ENCODE measurements around the gene CD2BP2. TPM values are rescaled to one million over a fixed set of nuclear protein-coding genes. Genes with fewer than 3 reads are reported as not detected.

CD2BP2 gene
- total and polyA plus RNA-seq, 2 of the 13 experiments (the other 11 are each of a cell fraction or from before 2014, with no cell fraction given), result 24.9 to 54.6 TPM

DNA sequence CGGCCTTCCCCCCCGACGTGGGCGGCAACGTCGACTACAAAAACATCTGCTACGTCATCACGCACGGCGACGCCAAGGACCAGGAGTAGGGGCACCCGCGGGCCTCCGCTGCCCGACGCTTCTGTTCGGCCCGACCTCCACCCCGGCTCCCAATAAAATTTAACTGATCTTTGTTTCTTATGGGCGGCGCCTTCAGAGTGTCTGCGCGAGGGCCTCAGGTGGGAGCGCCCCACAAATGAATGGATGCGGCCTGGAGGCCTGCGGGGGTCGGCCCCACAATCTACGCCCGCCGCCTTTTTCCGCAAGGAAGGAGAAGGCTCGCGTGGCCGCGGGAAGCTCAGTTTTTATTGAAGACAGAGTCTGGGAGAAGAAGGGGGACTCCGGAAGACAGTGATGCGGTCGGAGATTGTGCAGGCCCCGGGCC lies 22.7 kb upstream of the CD2BP2 start (continued):
- TF ChIP-seq, protein P1, sequence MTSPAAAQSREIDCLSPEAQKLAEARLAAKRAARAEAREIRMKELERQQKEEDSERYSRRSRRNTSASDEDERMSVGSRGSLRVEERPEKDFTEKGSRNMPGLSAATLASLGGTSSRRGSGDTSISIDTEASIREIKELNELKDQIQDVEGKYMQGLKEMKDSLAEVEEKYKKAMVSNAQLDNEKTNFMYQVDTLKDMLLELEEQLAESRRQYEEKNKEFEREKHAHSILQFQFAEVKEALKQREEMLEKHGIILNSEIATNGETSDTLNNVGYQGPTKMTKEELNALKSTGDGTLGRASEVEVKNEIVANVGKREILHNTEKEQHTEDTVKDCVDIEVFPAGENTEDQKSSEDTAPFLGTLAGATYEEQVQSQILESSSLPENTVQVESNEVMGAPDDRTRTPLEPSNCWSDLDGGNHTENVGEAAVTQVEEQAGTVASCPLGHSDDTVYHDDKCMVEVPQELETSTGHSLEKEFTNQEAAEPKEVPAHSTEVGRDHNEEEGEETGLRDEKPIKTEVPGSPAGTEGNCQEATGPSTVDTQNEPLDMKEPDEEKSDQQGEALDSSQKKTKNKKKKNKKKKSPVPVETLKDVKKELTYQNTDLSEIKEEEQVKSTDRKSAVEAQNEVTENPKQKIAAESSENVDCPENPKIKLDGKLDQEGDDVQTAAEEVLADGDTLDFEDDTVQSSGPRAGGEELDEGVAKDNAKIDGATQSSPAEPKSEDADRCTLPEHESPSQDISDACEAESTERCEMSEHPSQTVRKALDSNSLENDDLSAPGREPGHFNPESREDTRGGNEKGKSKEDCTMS (CRISPR knock-in tag; conservative IDR thresholded peaks at IDR 0.05), result no peak
- TF ChIP-seq, protein P2, sequence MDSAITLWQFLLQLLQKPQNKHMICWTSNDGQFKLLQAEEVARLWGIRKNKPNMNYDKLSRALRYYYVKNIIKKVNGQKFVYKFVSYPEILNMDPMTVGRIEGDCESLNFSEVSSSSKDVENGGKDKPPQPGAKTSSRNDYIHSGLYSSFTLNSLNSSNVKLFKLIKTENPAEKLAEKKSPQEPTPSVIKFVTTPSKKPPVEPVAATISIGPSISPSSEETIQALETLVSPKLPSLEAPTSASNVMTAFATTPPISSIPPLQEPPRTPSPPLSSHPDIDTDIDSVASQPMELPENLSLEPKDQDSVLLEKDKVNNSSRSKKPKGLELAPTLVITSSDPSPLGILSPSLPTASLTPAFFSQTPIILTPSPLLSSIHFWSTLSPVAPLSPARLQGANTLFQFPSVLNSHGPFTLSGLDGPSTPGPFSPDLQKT (CRISPR knock-in tag; IDR thresholded peaks at IDR 0.05; ENCODE audit: borderline replicate concordance), result no peak
- TF ChIP-seq GATAD2A (CRISPR knock-in tag; IDR thresholded peaks at IDR 0.05) (0 out of 2 replicates have a peak, but pooled peaks have one; percentile 1), RAD21 (CRISPR knock-in tag; IDR thresholded peaks at IDR 0.05) (peak; percentile 23; the same call in 1 of the 2 replicates), ZMAT3 (CRISPR knock-in tag; conservative IDR thresholded peaks at IDR 0.05) (no peak), CHCHD3 (CRISPR knock-in tag; IDR thresholded peaks at IDR 0.05) (no peak), ZFAT (CRISPR knock-in tag; conservative IDR thresholded peaks at IDR 0.05) (no peak), SAP130 (CRISPR knock-in tag; IDR thresholded peaks at IDR 0.05; ENCODE audit: low read depth) (no peak), PCBP2 (optimal IDR thresholded peaks at IDR 0.05; ENCODE audit: low read depth, low read length, poor library complexity, severe bottlenecking) (no peak), NRL (CRISPR knock-in tag; IDR thresholded peaks at IDR 0.05; ENCODE audit: borderline replicate concordance) (no peak), NBN (conservative IDR thresholded peaks at IDR 0.05) (no peak), ZFP62 (CRISPR knock-in tag; IDR thresholded peaks at IDR 0.05) (no peak), ZNF83 (CRISPR knock-in tag; IDR thresholded peaks at IDR 0.05; ENCODE audit: borderline replicate concordance) (no peak; the same call in 1 of the 2 replicates), MAF1 (CRISPR knock-in tag; IDR thresholded peaks at IDR 0.05; ENCODE audit: borderline replicate concordance) (no peak), ZNF446 (CRISPR knock-in tag; IDR thresholded peaks at IDR 0.05) (no peak), MXD4 (CRISPR knock-in tag; IDR thresholded peaks at IDR 0.05) (no peak), SALL2 (CRISPR knock-in tag; IDR thresholded peaks at IDR 0.05) (no peak), NFE2 (CRISPR knock-in tag; IDR thresholded peaks at IDR 0.05) (no peak), YEATS4 (CRISPR knock-in tag; IDR thresholded peaks at IDR 0.05; ENCODE audit: borderline replicate concordance) (no peak; the same call in 1 of the 2 replicates), ZNF138 (CRISPR knock-in tag; IDR thresholded peaks at IDR 0.05; ENCODE audit: low read depth) (0 out of 2 replicates have a peak, but pooled peaks have one; percentile 25), ZNF224 (CRISPR knock-in tag; IDR thresholded peaks at IDR 0.05) (no peak), CBX1 (IDR thresholded peaks at IDR 0.05; ENCODE audit: low read depth) (no peak), ZNF850 (CRISPR knock-in tag; conservative IDR thresholded peaks at IDR 0.05) (no peak), ZBTB42 (CRISPR knock-in tag; IDR thresholded peaks at IDR 0.05) (no peak)
- TF ChIP-seq, protein P3, sequence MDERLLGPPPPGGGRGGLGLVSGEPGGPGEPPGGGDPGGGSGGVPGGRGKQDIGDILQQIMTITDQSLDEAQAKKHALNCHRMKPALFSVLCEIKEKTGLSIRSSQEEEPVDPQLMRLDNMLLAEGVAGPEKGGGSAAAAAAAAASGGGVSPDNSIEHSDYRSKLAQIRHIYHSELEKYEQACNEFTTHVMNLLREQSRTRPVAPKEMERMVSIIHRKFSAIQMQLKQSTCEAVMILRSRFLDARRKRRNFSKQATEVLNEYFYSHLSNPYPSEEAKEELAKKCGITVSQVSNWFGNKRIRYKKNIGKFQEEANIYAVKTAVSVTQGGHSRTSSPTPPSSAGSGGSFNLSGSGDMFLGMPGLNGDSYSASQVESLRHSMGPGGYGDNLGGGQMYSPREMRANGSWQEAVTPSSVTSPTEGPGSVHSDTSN (CRISPR knock-in tag; IDR thresholded peaks at IDR 0.05), result no peak
- TF ChIP-seq, protein P4, sequence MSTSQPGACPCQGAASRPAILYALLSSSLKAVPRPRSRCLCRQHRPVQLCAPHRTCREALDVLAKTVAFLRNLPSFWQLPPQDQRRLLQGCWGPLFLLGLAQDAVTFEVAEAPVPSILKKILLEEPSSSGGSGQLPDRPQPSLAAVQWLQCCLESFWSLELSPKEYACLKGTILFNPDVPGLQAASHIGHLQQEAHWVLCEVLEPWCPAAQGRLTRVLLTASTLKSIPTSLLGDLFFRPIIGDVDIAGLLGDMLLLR (CRISPR knock-in tag; IDR thresholded peaks at IDR 0.05), result peak; percentile 44; the same call in 1 of the 2 replicates
- TF ChIP-seq, protein P5, sequence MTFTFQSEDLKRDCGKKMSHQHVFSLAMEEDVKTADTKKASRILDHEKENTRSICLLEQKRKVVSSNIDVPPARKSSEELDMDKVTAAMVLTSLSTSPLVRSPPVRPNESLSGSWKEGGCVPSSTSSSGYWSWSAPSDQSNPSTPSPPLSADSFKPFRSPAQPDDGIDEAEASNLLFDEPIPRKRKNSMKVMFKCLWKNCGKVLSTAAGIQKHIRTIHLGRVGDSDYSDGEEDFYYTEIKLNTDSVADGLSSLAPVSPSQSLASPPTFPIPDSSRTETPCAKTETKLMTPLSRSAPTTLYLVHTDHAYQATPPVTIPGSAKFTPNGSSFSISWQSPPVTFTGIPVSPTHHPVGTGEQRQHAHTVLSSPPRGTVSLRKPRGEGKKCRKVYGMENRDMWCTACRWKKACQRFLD (CRISPR knock-in tag; IDR thresholded peaks at IDR 0.05; ENCODE audit: borderline replicate concordance), result no peak
